GM04503 (cell line): ENCODE data around the gene TWIST1.

ENCODE experiments used
- DNase-seq: peaks from one replicate; pipeline ENCODE4 v3.0.0-alpha.2; 2012; ENCODE audit warnings: low read depth

The TWIST1 gene

GRCh38 chr7:19117091-19117869 lies at the start of gene TWIST1:
TSS of gene TWIST1 (minus strand) at chr7:19117636. CDS start at chr7:19117321, 315 bp downstream.
- DNase-seq, result peak; percentile 93

GRCh38 chr7:19161671-19162070 lies 44.2 kb upstream of the TWIST1 start:
- no peak for DNase-seq

- DNase-seq, result no peak
Measured at GRCh38 chr7:19146699-19147098, 29.3 kb upstream of the TWIST1 start.

- no peak for DNase-seq
Measured at GRCh38 chr7:19145434-19146115, 28.1 kb upstream of the TWIST1 start.

GRCh38 chr7:19144661-19145433 lies 27.4 kb upstream of the TWIST1 start, which contains the start of gene FERD3L:
TSS of gene FERD3L (minus strand) at chr7:19145421. CDS start at chr7:19145362, 59 bp downstream.
- no peak for DNase-seq

GRCh38 chr7:19143881-19144574 lies 26.6 kb upstream of the TWIST1 start:
- DNase-seq, result no peak

GRCh38 chr7:19139706-19140327 lies 22.4 kb upstream of the TWIST1 start:
- no peak for DNase-seq

- DNase-seq, result no peak
Measured at GRCh38 chr7:19133886-19134285, 16.4 kb upstream of the TWIST1 start.

GRCh38 chr7:19133390-19133789 lies 16.0 kb upstream of the TWIST1 start:
- DNase-seq, result no peak

- peak; percentile 10 for DNase-seq
Measured at GRCh38 chr7:19128856-19129255, 11.4 kb upstream of the TWIST1 start.

- DNase-seq, result peak; percentile 23
Measured at GRCh38 chr7:19121977-19122588, 4.6 kb upstream of the TWIST1 start.

GRCh38 chr7:19119870-19120486 lies 2.5 kb upstream of the TWIST1 start:
- DNase-seq, result peak; percentile 6

GRCh38 chr7:19119372-19119771 lies 1.9 kb upstream of the TWIST1 start:
- no peak for DNase-seq

GRCh38 chr7:19118636-19119371 lies 1.4 kb upstream of the TWIST1 start:
- DNase-seq, result no peak

- DNase-seq, result no peak
Measured at GRCh38 chr7:19117870-19118608, 603 bp upstream of the TWIST1 start.

GRCh38 chr7:19116121-19117090 lies 1.0 kb downstream of the TWIST1 start:
- no peak for DNase-seq

GRCh38 chr7:19114551-19114855 lies 2.9 kb downstream of the TWIST1 start:
- no peak for DNase-seq
